ENCODE results near the gene ABHD15.

GRCh38 chr17:29524692-29525091, 42.1 kb downstream of the ABHD15 start:
- TF ChIP-seq ZNF274 (IDR thresholded peaks at IDR 0.05; ENCODE audit: low read depth, low read length) (no peak), SUZ12 (IDR thresholded peaks at IDR 0.05; ENCODE audit: extremely low read depth, insufficient read depth, insufficient read length) (no peak)

Measured in NT2/D1 (cell line).